ENCODE measurements around the gene PTGER1. TPM values are rescaled to one million over a fixed set of nuclear protein-coding genes. Genes with fewer than 3 reads are reported as not detected.

PTGER1 gene
- total and polyA plus RNA-seq, 2 of the 8 experiments (the other 6 are each of a cell fraction or from before 2014, with no cell fraction given): 0.20 to 0.41 TPM

DNA sequence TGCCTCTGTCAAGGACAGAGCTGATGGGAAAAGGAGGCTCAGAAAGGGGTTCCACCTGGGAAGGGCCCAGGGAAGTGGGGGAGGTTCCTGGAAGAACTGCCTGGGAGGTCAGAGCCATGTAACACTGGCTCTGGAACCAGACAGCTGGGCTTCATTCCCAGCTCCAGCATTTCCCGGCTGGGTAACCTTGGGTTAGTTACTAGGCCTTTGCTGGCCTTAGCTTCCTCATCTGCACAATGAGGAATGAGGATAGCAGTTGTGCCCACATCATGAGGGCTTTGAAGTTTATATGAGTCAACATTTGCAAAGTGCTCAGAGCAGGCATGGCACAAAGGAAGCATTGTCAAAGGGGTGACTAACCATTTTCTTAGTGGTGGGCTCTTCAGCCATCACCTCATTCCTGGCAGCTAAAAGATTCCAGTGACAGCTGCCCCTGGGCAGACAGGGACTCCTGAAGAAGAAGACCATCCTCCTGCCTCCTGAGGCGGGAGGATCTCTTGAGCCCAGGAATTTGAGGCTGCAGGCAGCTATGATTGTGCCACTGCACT, 44.8 kb upstream of the PTGER1 start:
- H2BK15ac ChIP-seq (ENCODE audit: low read length): peak overlapping the region; percentile 19; the same call in 1 of the 2 replicates
- 79% methylated on average over 2 of the region's 2 CpGs; no CpG with 5 or more reads in 1 of the 2 experiments for WGBS, 2 experiments (ENCODE audit: extremely low coverage in 1 of 2, insufficient coverage in 1 of 2, insufficient read length in 1 of 2, insufficient replicate concordance in 2 of 2, low coverage in 1 of 2, low lambda C conversion rate in 2 of 2, missing lambda C conversion rate in 1 of 2)
- no peak overlapping the region for H3K56ac ChIP-seq (replicated peaks; ENCODE audit: insufficient read length, low read depth, low read length)
- no peaks in the 10 kb centered on the region for H3K27me3 ChIP-seq (replicated peaks in 1 of 4; ENCODE audit: control insufficient read depth in 3 of 4, extremely low read depth in 1 of 4, insufficient read depth in 3 of 4, low read length in 3 of 4)
- H2BK120ac ChIP-seq (replicated peaks; ENCODE audit: low read depth, low read length): no peak overlapping the region
- FAIRE-seq (no peak), DNase-seq (ENCODE audit: low read depth in 1 of 2, low spot score in 2 of 2) (no peak)
- H3K79me2 ChIP-seq (ENCODE audit: control insufficient read depth in 1 of 2, insufficient read depth in 2 of 2, low read length in 2 of 2): peaks cover 7 to 24% of the 10 kb centered on the region in 2 experiments; a peak in 3 of 4 replicates
- H3K23ac ChIP-seq (ENCODE audit: insufficient read length): no peak overlapping the region
- H3K36me3 ChIP-seq (ENCODE audit: control insufficient read depth in 2 of 4, insufficient read depth in 4 of 4, low read length in 3 of 4): peaks cover 9 to 17% (median 11%) of the 10 kb centered on the region in 4 experiments
- peaks cover 14% of the 10 kb centered on the region for H3K79me1 ChIP-seq (ENCODE audit: low read depth, low read length)
- H2BK20ac ChIP-seq (ENCODE audit: low read length): no peak overlapping the region
- H2BK5ac ChIP-seq (ENCODE audit: low read depth, low read length): 0 out of 2 replicates have a peak overlapping the region, but pooled peaks have one; percentile 10
- no peak overlapping the region for H3K4me2 ChIP-seq (ENCODE audit: insufficient read depth in 1 of 2, low read depth in 2 of 2, low read length in 2 of 2)
- H3K4me3 ChIP-seq (ENCODE audit: extremely low read depth in 1 of 4, insufficient read depth in 2 of 4, low read depth in 3 of 4, low read length in 4 of 4): no peak overlapping the region
- ChIA-PET CTCF (ENCODE audit: partially characterized antibody) (interaction anchor here (1.1 kb wide), 1 partner anchor 30 kb away, joined by 3 read pairs; no protein-coding TSS in a partner anchor), POLR2A (ENCODE audit: partially characterized antibody) (interaction anchor here (0.9 to 3.8 kb wide), 2 partner anchors 9 to 17 kb away, joined by 3 to 16 read pairs; partner anchors contain the start of gene TECR)
- H3K27ac ChIP-seq (ENCODE audit: low read depth, low read length): no peak overlapping the region
- H4K20me1 ChIP-seq (replicated peaks in 1 of 2; ENCODE audit: control insufficient read depth in 1 of 2, insufficient read depth in 2 of 2, low read length in 2 of 2): peaks cover 7 to 19% of the 10 kb centered on the region in 2 experiments
- H2AFZ ChIP-seq (ENCODE audit: low read length): no peak overlapping the region
- H3K23me2 ChIP-seq (ENCODE audit: low read depth, low read length): peaks cover 3% of the 10 kb centered on the region; the same call in 1 of the 2 replicates
- no peak overlapping the region for H3K4ac ChIP-seq (replicated peaks; ENCODE audit: insufficient read length, low read depth, low read length)
- peaks cover 0 to 8% (median 4%) of the 10 kb centered on the region in 4 experiments; a peak in 3 of 7 replicates for H3K4me1 ChIP-seq (replicated peaks in 1 of 4; ENCODE audit: control insufficient read depth in 3 of 4, insufficient read depth in 4 of 4, low read length in 3 of 4)
- H3K14ac ChIP-seq (ENCODE audit: insufficient read length): no peak overlapping the region
- H4K8ac ChIP-seq (ENCODE audit: extremely low read depth, insufficient read depth, low read length): no peak overlapping the region
- H3K9me3 ChIP-seq (ENCODE audit: insufficient read depth in 2 of 2, low read depth in 1 of 2, low read length in 1 of 2): no peaks in the 10 kb centered on the region
- H2AK5ac ChIP-seq (ENCODE audit: low read depth, low read length): no peak overlapping the region
- H3K9ac ChIP-seq (replicated peaks in 1 of 4; ENCODE audit: extremely low read depth in 1 of 4, low read depth in 3 of 4, low read length in 3 of 4): no peak overlapping the region
- no peak overlapping the region for H3K18ac ChIP-seq (ENCODE audit: extremely low read depth, low read length)
- peak overlapping the region; percentile 44; the same call in 1 of the 2 replicates for H2BK12ac ChIP-seq (ENCODE audit: low read depth, low read length)
- no peak overlapping the region for H4K5ac ChIP-seq (ENCODE audit: insufficient read length, low read depth, low read length)
- peak overlapping the region; percentile 66 for H4K91ac ChIP-seq (replicated peaks; ENCODE audit: insufficient read length, low read length)
- TF ChIP-seq ATF2 (IDR thresholded peaks at IDR 0.05; ENCODE audit: low read length) (no peak), HDAC2 (IDR thresholded peaks at IDR 0.05; ENCODE audit: borderline replicate concordance in 1 of 2, low read depth in 2 of 2, low read length in 2 of 2) (no peak), NANOG (IDR thresholded peaks at IDR 0.05; ENCODE audit: insufficient read depth, low read depth, low read length, poor library complexity, severe bottlenecking) (no peak), EZH2 (IDR thresholded peaks at IDR 0.05; ENCODE audit: low read depth, low read length, severe bottlenecking) (no peak), GABPA (IDR thresholded peaks at IDR 0.05; ENCODE audit: borderline replicate concordance, insufficient read depth, low read length) (no peak), SP4 (IDR thresholded peaks at IDR 0.05; ENCODE audit: low read length) (no peak), SIX5 (IDR thresholded peaks at IDR 0.05; ENCODE audit: low read depth, low read length) (no peak), KDM1A (IDR thresholded peaks at IDR 0.05; ENCODE audit: borderline replicate concordance, low read length) (no peak)
- TF ChIP-seq, protein P1, sequence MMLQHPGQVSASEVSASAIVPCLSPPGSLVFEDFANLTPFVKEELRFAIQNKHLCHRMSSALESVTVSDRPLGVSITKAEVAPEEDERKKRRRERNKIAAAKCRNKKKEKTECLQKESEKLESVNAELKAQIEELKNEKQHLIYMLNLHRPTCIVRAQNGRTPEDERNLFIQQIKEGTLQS (IDR thresholded peaks at IDR 0.05; ENCODE audit: insufficient read depth, low read depth, low read length): no peak
